Sigmoid colon (tissue), 3 donors: ENCODE results near the gene TENT4A.

ENCODE experiments used
- POLR2A ChIP-seq, 2 donors: fragments of 450-650 bp; IDR thresholded peaks; one replicate each; pipeline ENCODE4 v1.6.1; 2016; ENCODE audit warnings: antibody characterized with exemption in 2 of 2, mild to moderate bottlenecking in 2 of 2, moderate library complexity in 2 of 2
- TF ChIP-seq, protein P1 (sequence below), 4 experiments: fragments of 450-650 bp in 3 of 4; fragments of 200-600 bp in 1 of 4; IDR thresholded peaks; one replicate each; pipeline ENCODE4 v1.5.1; 2016 to 2019; ENCODE audit warnings: antibody characterized with exemption in 4 of 4, mild to moderate bottlenecking in 3 of 4, moderate library complexity in 2 of 4

DNA sequence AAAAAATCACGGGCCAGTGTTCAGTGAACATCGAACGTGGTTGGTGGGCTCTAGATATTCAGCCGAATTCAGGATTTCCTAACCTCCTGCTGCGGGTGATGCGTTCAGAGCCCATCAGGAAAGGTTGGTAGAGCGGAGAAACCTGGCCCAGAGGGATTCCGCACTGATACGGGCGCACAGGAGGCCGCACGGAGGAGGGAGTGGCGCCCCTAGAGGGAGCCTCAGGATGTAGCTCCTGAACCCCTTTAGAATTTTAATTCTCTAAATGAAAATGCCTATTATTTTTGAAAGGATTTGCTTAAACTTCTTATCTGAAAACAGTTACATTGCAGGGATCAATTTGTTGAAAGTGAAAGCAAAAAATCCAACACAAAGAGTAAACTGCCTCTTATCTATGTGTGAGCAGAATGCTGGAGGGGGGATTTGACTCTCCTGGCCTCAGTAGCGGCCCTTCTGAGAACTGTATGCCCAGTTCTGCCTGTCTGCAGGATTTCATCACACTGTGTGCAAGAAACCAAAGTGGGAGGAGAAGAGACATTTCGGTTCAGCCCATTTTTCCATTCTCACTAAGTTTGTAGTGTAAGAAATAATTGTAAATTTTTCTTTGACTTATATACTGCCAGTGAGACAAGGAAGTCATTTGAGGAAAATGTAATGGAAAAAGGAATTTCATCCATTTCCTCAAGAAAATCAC is 75.9 kb downstream of the TENT4A start:
- TF ChIP-seq POLR2A (IDR thresholded peaks at IDR 0.05): no peak
- TF ChIP-seq, protein P1, sequence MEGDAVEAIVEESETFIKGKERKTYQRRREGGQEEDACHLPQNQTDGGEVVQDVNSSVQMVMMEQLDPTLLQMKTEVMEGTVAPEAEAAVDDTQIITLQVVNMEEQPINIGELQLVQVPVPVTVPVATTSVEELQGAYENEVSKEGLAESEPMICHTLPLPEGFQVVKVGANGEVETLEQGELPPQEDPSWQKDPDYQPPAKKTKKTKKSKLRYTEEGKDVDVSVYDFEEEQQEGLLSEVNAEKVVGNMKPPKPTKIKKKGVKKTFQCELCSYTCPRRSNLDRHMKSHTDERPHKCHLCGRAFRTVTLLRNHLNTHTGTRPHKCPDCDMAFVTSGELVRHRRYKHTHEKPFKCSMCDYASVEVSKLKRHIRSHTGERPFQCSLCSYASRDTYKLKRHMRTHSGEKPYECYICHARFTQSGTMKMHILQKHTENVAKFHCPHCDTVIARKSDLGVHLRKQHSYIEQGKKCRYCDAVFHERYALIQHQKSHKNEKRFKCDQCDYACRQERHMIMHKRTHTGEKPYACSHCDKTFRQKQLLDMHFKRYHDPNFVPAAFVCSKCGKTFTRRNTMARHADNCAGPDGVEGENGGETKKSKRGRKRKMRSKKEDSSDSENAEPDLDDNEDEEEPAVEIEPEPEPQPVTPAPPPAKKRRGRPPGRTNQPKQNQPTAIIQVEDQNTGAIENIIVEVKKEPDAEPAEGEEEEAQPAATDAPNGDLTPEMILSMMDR (IDR thresholded peaks at IDR 0.05): no peak
